PC-3 (cell line): ENCODE measurements around the gene PBX2.

Experiments
- CTCF ChIP-seq: fragments of 300-600 bp; sonication (generic); conservative IDR thresholded peaks from 2 replicates; pipeline ENCODE4 v1.5.1; 2017; ENCODE audit warnings: antibody characterized with exemption, low read depth, mild to moderate bottlenecking, low read length
- EZH2 ChIP-seq: fragments of 300-600 bp; sonication (generic); IDR thresholded peaks from one replicate; pipeline ENCODE4 v1.6.1; 2017; ENCODE audit warnings: antibody characterized with exemption, mild to moderate bottlenecking, low read length; ENCODE audit not compliant: unreplicated experiment

GRCh38 chr6:32216998-32217397 is 27.0 kb upstream of the PBX2 start:
- no peak for TF ChIP-seq CTCF
- no peak for TF ChIP-seq EZH2
